NB4 (cell line): Measurements from ENCODE around the gene NEK4.
A peak's percentile ranks its signal among the peaks of the same experiment; 100 is the strongest.

Experiments used
- DNase-seq: peaks from one replicate; pipeline ENCODE4 v3.0.0; 2010; ENCODE audit warnings: low read depth
- H3K4me3 ChIP-seq: one replicate; pipeline ENCODE4 v1.5.1; 2011; ENCODE audit warnings: mild to moderate bottlenecking, low read depth, low read length, moderate library complexity
- MYC ChIP-seq: IDR thresholded peaks from 2 replicates; pipeline ENCODE4 v1.6.1; 2011; ENCODE audit warnings: low read depth, low read length
- POLR2A ChIP-seq: IDR thresholded peaks from 2 replicates; pipeline ENCODE4 v1.6.1; 2011; ENCODE audit warnings: mild to moderate bottlenecking; ENCODE audit not compliant: insufficient read length; ENCODE audit errors: extremely low read depth
- TF ChIP-seq, protein P1 (sequence below): IDR thresholded peaks from one replicate; pipeline ENCODE4 v1.5.1; 2012; ENCODE audit warnings: low read depth, low read length
- TF ChIP-seq, protein P2 (sequence below): IDR thresholded peaks from 2 replicates; pipeline ENCODE4 v1.6.1; 2011; ENCODE audit warnings: low read depth, low read length

Gene NEK4

DNA sequence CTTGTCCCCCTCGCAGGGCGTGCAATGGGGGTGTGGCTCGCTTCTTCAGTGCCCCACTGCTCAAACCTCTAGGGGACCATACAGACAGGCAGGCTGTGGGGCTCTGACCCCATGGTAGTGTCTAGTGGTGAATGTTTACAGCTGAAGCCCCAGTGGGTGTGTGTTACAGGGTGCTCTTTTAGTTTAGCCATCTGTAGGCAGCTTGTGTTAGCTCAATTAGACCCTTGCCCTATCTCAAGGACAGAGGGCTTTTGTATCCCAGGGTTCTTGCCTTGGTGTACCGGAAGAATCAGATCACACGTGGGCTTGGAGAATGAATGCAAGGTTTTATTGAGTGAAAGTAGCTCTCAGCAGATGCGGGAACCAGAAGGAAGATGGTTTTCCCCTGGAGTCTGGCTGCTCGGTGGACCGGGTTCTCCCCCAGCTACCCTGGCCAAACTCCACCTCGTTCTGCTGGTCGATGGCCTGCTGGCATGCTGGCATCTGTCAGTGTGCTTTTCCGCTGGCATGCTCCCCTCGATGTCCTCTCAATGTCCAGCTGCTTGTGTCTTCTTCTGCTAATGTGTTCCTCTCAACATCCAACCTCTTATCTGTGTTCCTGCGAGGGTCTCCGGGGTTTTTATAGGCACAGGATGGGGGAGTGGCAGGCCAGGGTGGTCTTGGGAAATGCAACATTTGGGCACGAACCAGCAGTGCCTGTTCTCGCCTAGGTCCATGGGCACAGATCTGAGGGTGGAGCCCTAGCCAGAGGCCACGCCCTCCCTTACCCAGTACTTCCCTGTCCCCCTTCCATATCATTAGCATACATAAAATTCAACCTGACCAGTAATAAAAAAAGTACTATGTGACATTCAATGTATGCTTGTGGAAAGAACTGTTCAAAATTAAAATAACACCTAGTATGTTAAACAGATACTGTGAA is 58.2 kb downstream of the NEK4 start:
- H3K4me3 ChIP-seq = no peak overlapping the region
- no peak for DNase-seq
- TF ChIP-seq MYC = no peak
- TF ChIP-seq POLR2A = no peak
- TF ChIP-seq, protein P1, sequence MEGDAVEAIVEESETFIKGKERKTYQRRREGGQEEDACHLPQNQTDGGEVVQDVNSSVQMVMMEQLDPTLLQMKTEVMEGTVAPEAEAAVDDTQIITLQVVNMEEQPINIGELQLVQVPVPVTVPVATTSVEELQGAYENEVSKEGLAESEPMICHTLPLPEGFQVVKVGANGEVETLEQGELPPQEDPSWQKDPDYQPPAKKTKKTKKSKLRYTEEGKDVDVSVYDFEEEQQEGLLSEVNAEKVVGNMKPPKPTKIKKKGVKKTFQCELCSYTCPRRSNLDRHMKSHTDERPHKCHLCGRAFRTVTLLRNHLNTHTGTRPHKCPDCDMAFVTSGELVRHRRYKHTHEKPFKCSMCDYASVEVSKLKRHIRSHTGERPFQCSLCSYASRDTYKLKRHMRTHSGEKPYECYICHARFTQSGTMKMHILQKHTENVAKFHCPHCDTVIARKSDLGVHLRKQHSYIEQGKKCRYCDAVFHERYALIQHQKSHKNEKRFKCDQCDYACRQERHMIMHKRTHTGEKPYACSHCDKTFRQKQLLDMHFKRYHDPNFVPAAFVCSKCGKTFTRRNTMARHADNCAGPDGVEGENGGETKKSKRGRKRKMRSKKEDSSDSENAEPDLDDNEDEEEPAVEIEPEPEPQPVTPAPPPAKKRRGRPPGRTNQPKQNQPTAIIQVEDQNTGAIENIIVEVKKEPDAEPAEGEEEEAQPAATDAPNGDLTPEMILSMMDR = no peak
- TF ChIP-seq, protein P2, sequence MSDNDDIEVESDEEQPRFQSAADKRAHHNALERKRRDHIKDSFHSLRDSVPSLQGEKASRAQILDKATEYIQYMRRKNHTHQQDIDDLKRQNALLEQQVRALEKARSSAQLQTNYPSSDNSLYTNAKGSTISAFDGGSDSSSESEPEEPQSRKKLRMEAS = no peak

DNA sequence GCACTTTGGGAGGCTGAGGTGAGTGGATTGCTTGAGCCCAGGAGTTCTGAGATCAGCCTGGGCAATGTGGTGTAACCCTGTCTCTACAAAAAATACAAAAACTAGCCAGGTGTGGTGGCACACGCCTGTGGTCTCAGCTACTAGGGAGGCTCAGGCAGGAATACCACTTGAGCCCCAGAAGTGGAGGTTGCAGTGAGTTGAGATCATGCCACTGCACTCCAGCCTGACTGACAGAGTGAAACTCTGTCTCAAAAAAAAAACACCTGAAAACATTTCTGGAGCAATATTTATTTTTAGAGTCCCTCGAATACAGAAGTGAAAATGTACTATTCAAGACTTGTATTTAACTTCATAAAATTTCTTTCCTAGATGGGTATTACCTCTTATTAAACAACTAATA is 60.2 kb downstream of the NEK4 start:
- TF ChIP-seq, protein P1 = no peak
- TF ChIP-seq, protein P2 = no peak
- TF ChIP-seq POLR2A = no peak
- TF ChIP-seq MYC = no peak
- no peak overlapping the region for H3K4me3 ChIP-seq
- DNase-seq = no peak

DNA sequence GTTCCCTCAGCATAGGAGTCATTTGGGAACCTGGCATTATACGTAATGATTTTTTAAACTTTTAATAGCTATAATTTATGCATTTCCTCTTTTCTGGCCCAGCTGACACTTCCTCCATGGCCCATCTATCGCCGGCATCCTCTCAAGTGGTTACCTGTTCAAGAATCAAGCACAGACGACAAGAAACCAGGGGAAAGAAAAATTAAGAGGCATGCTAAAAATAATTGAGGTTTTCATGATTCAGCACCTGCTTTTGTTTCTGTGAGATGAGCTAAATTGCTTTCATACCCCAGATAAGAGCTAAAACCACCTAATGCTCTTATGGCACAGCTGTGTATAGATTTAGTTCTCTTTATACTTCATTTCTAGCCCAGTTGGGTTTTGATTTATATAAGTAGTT is 63.2 kb downstream of the NEK4 start:
- peak overlapping the region; percentile 92 for H3K4me3 ChIP-seq
- TF ChIP-seq, protein P2 = no peak
- TF ChIP-seq, protein P1 = no peak
- TF ChIP-seq MYC (no peak), POLR2A (no peak)
- DNase-seq = no peak

DNA sequence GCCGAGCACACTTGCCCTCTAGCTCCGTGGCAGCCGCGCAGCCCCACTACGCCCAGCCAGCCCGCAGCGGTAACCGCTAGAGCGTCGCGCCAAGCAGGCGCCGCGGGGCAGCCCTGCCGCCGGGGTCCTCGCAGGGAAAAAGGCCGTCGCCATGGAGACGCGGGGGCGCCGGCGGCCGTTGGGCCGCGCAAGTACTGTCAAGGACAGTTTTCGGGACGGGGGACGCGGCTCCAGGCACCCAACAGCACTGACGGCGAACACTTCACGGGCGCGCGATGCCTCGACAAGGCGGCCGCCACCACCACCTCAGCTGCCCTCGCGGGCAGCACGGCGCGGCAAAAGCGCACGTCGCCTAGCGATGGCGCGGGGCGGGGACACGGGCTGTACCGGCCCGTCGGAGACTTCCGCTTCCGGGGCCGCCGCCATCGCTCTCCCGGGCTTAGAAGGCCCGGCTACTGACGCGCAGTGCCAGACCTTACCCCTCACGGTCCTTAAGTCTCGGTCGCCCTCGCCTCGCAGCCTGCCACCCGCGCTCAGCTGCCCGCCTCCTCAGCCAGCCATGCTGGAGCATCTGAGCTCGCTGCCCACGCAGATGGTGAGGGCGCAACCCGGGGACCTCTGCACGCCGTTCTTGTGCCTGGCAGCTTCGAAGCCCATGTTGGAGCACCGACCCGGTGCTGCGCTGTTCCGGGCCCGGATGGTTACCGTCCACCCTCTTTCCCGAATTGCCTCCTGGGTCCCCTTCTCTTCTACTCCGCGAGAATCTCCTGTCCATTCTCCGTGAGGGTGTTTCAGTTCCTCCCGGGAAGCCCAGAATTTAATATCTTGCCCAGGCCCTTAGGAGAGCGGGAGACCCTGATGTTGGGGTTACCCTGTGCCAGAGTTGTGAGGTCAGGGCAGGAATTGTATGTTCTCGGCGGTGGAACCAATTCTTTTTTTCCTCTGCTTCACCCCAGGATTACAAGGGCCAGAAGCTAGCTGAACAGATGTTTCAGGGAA is 64.8 kb downstream of the NEK4 start, which contains the start of the genes GLT8D1 and SPCS1:
Gene GLT8D1, minus strand, starts transcription at position 104 of the 999 bp plus-strand sequence. CDS start 5,331 bp downstream, outside the sequence.
Gene SPCS1, plus strand, starts transcription at position 419 of the 999 bp plus-strand sequence. Its CDS starts 141 bp downstream, at position 560.
- H3K4me3 ChIP-seq = peak within 1 kb of the TSS; percentile 92
- TF ChIP-seq MYC = peak; percentile 63
- TF ChIP-seq, protein P1 = no peak
- TF ChIP-seq, protein P2 = peak; percentile 42
- TF ChIP-seq POLR2A = peak; percentile 72
- peak; percentile 91 for DNase-seq

DNA sequence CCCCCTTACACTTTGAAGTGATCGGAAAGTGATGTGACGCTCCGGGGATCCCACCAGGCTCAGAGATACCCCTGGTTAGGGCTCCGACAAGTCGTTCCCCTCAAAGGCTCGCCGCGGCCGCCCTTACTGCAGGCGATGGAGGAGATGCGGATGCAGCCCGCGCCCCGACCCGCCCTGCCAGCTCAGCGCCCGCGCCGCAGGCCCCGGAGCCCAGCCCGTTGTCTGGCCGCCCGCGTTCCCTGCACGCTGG is 65.4 kb downstream of the NEK4 start:
- H3K4me3 ChIP-seq = peak overlapping the region; percentile 92
- TF ChIP-seq MYC (no peak), POLR2A (no peak)
- TF ChIP-seq, protein P1 = no peak
- TF ChIP-seq, protein P2 = no peak

More for the DNA sequence above, 65.4 kb downstream of the NEK4 start:
- no peak for DNase-seq
